Measurements from ENCODE around the gene SMARCB1.

The SMARCB1 gene

GRCh38 chr22:23832226-23833016 is 45.7 kb downstream of the SMARCB1 start:
- no peaks in the 10 kb centered on the region for H3K27me3 ChIP-seq (ENCODE audit: insufficient read depth, low read length)

GRCh38 chr22:23833017-23833751 is 46.4 kb downstream of the SMARCB1 start:
- Histone ChIP-seq H3F3A (ENCODE audit: insufficient read depth, low read length) (no peaks in the 10 kb centered on the region), H3K9me2 (ENCODE audit: low read depth, low read length) (no peaks in the 10 kb centered on the region), H2AFZ (ENCODE audit: low read length) (no peak overlapping the region), H3K4me3 (ENCODE audit: low read depth, low read length, poor library complexity, severe bottlenecking) (no peak overlapping the region), H3K27ac (ENCODE audit: low read depth, low read length, poor library complexity, severe bottlenecking) (no peak overlapping the region), H3K9me3 (ENCODE audit: low read length) (no peaks in the 10 kb centered on the region), H3K4me1 (ENCODE audit: insufficient read depth, low read length, severe bottlenecking) (peaks cover 25% of the 10 kb centered on the region), H3K36me3 (ENCODE audit: insufficient read depth, low read length) (peaks cover 92% of the 10 kb centered on the region), H3K27me3 (ENCODE audit: insufficient read depth, low read length) (no peaks in the 10 kb centered on the region), H3K79me2 (ENCODE audit: insufficient read depth, low read length) (peaks cover 7% of the 10 kb centered on the region; the same call in 1 of the 2 replicates), H3K4me2 (ENCODE audit: low read length) (no peak overlapping the region), H4K20me1 (ENCODE audit: insufficient read depth, low read length) (no peaks in the 10 kb centered on the region), H3K9ac (ENCODE audit: low read length) (no peak overlapping the region)
- TF ChIP-seq CTCF (IDR thresholded peaks at IDR 0.05; ENCODE audit: low read length) (no peak), EZH2 (IDR thresholded peaks at IDR 0.05; ENCODE audit: borderline replicate concordance, low read length) (no peak)

More at GRCh38 chr22:23832226-23833016, 45.7 kb downstream of the SMARCB1 start:
- no peak overlapping the region for H2AFZ ChIP-seq (ENCODE audit: low read length)
- H3K4me1 ChIP-seq (ENCODE audit: insufficient read depth, low read length, severe bottlenecking): peaks cover 17% of the 10 kb centered on the region
- no peak overlapping the region for H3K9ac ChIP-seq (ENCODE audit: low read length)
- no peak overlapping the region for H3K4me3 ChIP-seq (ENCODE audit: low read depth, low read length, poor library complexity, severe bottlenecking)
- no peak overlapping the region for H3K27ac ChIP-seq (ENCODE audit: low read depth, low read length, poor library complexity, severe bottlenecking)
- H3K9me2 ChIP-seq (ENCODE audit: low read depth, low read length): no peaks in the 10 kb centered on the region
- TF ChIP-seq EZH2 (IDR thresholded peaks at IDR 0.05; ENCODE audit: borderline replicate concordance, low read length): no peak
- TF ChIP-seq CTCF (IDR thresholded peaks at IDR 0.05; ENCODE audit: low read length): no peak
- peaks cover 7% of the 10 kb centered on the region; the same call in 1 of the 2 replicates for H3K79me2 ChIP-seq (ENCODE audit: insufficient read depth, low read length)
- H4K20me1 ChIP-seq (ENCODE audit: insufficient read depth, low read length): no peaks in the 10 kb centered on the region
- no peaks in the 10 kb centered on the region for H3F3A ChIP-seq (ENCODE audit: insufficient read depth, low read length)
- H3K36me3 ChIP-seq (ENCODE audit: insufficient read depth, low read length): peaks cover 93% of the 10 kb centered on the region
- H3K9me3 ChIP-seq (ENCODE audit: low read length): no peaks in the 10 kb centered on the region
- no peak overlapping the region for H3K4me2 ChIP-seq (ENCODE audit: low read length)

GRCh38 chr22:23833911-23834317 is 47.1 kb downstream of the SMARCB1 start:
- H2AFZ ChIP-seq (ENCODE audit: low read length): no peak overlapping the region
- no peaks in the 10 kb centered on the region for H3F3A ChIP-seq (ENCODE audit: insufficient read depth, low read length)
- H3K9me2 ChIP-seq (ENCODE audit: low read depth, low read length): no peaks in the 10 kb centered on the region
- H3K4me1 ChIP-seq (ENCODE audit: insufficient read depth, low read length, severe bottlenecking): peaks cover 32% of the 10 kb centered on the region
- no peak overlapping the region for H3K4me2 ChIP-seq (ENCODE audit: low read length)
- H3K4me3 ChIP-seq (ENCODE audit: low read depth, low read length, poor library complexity, severe bottlenecking): no peak overlapping the region
- no peak overlapping the region for H3K9ac ChIP-seq (ENCODE audit: low read length)
- no peak overlapping the region for H3K27ac ChIP-seq (ENCODE audit: low read depth, low read length, poor library complexity, severe bottlenecking)
- H4K20me1 ChIP-seq (ENCODE audit: insufficient read depth, low read length): no peaks in the 10 kb centered on the region
- no peaks in the 10 kb centered on the region for H3K9me3 ChIP-seq (ENCODE audit: low read length)
- TF ChIP-seq EZH2 (IDR thresholded peaks at IDR 0.05; ENCODE audit: borderline replicate concordance, low read length) (no peak), CTCF (IDR thresholded peaks at IDR 0.05; ENCODE audit: low read length) (no peak)
- H3K79me2 ChIP-seq (ENCODE audit: insufficient read depth, low read length): peaks cover 7% of the 10 kb centered on the region; the same call in 1 of the 2 replicates
- H3K27me3 ChIP-seq (ENCODE audit: insufficient read depth, low read length): no peaks in the 10 kb centered on the region
- peaks cover 84% of the 10 kb centered on the region for H3K36me3 ChIP-seq (ENCODE audit: insufficient read depth, low read length)

All from OCI-LY1 (cell line).